Activated CD8-positive, alpha-beta memory T cell treated with anti-CD3 and anti-CD28 coated beads for 36 hours (primary cell): ENCODE data around the gene DHX15. TPM values are rescaled to one million over a fixed set of nuclear protein-coding genes. Genes with fewer than 3 reads are reported as not detected.
"Not testable (repeated sequence)": the region's sequence is repeated elsewhere in the genome, so short reads cannot be mapped to it uniquely, and the experiment has no call there.

Experiments
- CTCF ChIA-PET: fragments of 350-600 bp; sonication (Branson Sonifier 250); formaldehyde crosslinking; loops from one replicate; lab custom pipeline; 2021; ENCODE audit warnings: antibody characterized with exemption; lab: Charles Lee
- POLR2A ChIA-PET: fragments of 350-600 bp; sonication (Branson Sonifier 250); formaldehyde crosslinking; loops from one replicate; lab custom pipeline; 2021; ENCODE audit warnings: antibody characterized with exemption; lab: Charles Lee
- total RNA-seq, 2 experiments: library from RNA; stranded (reverse); gene quantifications; one replicate each; pipeline ENCODE4 v1.2.3, GENCODE V29; 2021

DHX15 gene
- total RNA-seq, 2 experiments from 2014 or later = 222 to 226 TPM

DNA sequence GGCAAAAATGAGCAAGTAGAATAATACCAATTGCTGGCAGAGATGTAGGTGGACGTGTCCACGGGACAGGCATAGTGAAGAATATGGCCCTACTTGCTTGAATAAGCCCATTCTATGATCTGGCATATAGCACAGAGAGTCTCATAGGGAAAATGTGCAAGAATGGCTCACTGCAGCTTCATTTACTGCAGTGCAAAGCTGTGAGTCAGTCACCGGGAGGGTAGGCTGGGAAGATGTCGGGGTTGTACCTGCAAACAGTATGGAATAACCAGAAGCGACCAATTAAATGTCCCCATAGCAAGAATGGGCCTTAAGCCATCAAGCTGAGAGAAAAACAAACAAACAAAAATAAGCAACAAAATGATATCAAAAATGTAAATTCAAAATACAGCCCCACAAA is 74.3 kb downstream of the DHX15 start:
- ChIA-PET POLR2A (interaction anchor here (0.6 kb wide), 1 partner anchor 813 kb away, joined by 3 read pairs; no protein-coding TSS in a partner anchor), CTCF (no interaction called here)

DNA sequence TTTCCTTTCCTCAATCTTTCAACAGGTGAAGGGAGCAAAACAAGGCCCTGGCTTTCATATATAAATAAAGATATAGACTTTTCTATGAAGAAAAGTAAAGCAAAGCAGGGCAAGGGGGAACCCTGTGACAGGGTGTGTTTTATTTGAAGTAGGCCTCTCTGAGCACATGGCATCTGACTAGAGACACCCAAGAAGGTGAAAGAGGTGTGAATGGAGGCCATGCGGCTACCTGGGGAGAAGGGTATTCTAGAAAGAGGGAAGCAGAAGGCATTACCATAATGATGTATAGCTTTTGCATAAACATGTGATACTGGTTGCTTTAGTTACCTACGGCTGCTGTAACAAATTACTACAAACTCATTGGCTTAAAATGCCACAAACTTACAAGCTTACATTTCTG is 75.8 kb downstream of the DHX15 start:
- CTCF ChIA-PET = no interaction called here
- POLR2A ChIA-PET = no interaction called here

DNA sequence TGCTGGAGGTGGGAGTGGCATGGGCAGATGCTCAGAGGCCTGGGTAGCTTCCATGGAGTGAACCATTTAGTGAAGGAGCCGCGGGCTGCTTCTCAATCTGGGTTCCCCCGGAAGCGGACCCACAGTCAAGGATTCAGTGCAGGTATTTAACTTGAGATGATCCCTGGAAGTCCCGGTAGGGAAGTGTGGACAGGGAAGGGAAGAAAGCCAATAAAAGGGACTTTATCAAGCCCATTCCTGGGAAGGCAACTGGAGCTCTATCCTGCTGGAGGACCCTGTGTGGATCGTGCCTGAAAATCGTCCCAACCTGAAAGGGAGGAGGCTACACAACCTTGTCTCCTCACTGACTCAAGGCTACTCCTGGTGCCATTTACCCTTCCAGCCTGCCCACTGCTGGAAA is 76.9 kb downstream of the DHX15 start:
- CTCF ChIA-PET = no interaction called here
- POLR2A ChIA-PET = no interaction called here

DNA sequence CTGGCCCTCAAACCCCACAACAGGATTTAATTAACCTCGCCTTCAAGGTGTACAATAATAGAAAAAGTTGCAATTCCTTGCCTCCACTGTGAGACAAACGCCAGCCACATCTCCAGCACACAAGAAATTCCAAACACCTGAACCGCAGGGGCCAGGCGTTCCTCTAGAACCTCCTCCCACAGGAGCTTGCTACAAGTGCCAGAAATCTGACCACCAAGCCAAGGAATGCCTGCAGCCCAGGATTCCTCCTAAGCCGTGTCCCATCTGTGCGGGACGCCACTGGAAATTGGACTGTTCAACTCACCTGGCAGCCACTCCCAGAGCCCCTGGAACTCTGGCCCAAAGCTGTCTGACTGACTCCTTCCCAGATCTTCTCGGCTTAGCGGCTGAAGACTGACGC is 81.3 kb downstream of the DHX15 start:
- POLR2A ChIA-PET = not testable (repeated sequence)

DNA sequence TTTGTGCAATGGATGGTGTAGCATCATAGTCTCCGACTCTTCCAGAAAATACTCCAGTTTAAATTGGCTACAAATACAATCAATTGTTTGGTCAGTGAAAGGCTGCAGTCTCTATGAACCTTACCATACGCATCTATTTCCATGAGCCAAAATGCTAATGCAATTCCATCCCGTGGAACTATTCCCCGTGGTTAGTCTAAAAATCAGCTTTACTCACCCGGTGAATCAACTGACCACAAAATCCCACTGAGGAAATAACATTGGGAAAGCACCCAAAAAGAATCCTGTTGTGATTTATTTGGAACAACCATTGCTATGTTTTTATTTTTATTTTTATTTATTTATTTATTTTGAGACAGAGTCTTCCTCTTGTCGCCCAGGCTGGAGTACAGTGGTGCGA is 87.1 kb downstream of the DHX15 start:
- CTCF ChIA-PET = no interaction called here
- POLR2A ChIA-PET = no interaction called here

More for the DNA sequence above, 81.3 kb downstream of the DHX15 start:
- CTCF ChIA-PET = not testable (repeated sequence)

DNA sequence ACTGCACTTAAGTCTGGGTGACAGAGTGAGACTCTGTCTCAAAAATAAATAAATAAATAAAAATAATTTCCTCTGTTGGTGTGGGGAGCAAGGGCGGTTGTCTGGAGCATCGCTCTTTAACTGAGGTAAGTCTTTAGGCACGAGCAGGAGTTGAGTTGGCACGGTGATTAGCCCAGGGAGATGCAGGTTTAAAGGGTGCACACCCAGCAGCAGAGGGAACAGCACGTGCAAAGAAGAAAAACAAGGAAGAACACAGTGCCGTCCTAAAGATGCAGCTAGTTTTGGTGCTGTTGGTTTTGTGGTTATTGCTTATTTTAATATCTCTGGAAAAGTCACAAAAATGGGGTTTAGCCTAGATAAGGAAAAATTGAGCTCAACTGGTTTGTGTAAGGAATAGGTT is 87.8 kb downstream of the DHX15 start:
- POLR2A ChIA-PET = no interaction called here
- CTCF ChIA-PET = no interaction called here

DNA sequence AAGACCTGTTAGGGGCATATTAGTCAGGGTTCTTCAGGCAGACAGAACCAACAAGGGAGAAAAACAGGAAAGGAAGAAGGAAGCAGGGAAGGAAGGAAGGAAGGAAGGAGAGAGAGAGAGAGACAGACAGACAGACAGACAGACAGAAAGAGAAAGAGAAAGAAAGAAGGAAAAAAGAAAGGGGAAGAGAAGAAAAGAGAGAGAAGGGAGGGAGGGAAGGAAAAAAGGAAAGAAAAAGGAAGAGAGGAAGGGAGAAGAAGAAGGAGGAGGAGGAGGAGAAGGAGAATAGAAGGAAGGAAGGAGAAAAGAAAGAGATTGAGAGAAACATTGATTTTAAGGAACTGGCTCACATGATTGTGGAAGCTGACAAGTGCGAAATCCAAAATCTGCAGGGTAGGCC is 89.0 kb downstream of the DHX15 start:
- POLR2A ChIA-PET = no interaction called here
- CTCF ChIA-PET = no interaction called here

DNA sequence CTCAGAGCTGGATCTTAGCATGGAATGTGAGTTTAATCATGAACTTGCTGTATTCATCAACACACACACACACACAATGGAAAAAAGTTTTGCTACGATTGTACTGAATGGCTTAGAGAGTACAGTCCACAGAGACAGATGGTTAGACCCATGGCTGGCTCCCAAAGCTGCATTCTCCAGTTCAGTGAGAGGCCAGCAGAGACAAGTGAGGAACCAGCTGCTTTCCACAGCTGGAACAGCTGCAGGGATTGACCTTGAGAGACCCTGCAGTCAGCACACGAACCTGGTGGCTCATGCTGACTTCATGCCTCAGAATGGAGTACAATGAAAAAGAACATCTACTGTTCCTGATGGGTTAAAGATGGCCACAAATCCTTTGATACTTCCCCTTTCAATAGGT is 94.5 kb downstream of the DHX15 start:
- POLR2A ChIA-PET = no interaction called here
- CTCF ChIA-PET = no interaction called here

DNA sequence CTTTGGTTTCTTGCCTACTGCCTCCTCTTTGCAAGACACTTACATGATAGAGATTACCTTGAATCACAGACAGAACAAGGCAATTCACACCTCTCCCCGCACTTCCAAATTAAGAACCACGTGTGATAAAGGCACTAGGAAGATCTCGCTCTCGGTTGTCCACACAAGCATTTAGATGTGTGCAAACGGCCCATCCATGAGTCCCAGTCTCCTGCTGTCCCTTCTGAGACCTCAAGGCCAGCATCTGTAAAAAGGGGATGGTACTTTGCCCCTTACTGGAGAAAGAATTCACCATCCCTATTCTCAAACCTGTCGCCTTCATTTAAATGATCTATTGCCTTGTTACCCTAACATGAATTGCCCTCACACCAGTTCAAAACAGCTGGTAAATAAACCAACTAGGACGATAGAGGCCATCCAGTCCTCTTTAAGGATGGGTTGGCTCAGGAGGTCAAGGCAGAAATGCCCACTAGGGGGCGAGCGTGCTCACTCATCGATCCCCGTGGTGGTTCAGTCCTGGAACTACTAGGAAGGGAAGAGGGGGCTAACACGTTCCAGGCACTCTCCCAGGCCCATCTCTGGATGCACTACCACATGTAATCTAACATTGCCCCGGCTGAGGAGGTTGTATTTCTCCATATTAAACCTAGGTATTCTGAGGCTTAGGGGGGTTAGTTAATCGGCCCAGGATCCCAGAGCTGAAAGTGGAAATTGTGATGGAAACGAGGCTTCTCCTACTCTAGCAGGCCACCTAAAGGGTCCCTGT is 95.8 kb downstream of the DHX15 start:
- ChIA-PET CTCF (interaction anchor here (1.0 to 1.1 kb wide), 2 partner anchors 15 to 199 kb away, joined by 3 read pairs; no protein-coding TSS in a partner anchor), POLR2A (no interaction called here)

DNA sequence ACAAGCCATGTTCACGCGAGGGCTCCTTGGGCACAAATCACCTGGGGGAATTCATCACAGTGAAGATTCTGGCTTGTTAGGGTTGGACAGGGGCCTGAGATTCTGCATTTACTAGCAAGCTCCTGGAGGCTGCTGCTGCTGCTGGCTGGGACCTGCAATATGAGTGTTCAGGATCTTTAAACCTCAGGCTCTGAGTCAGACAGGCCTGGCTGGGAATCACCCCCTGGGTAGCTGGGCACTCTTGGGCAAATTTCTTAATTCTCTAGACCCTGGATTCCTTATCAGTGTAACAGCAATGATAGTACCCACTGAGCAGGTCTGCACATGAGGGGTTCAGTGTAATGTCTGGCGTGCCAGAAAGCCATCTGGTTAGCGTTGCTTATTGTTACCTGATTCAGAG is 101.5 kb downstream of the DHX15 start:
- POLR2A ChIA-PET = no interaction called here
- CTCF ChIA-PET = no interaction called here

DNA sequence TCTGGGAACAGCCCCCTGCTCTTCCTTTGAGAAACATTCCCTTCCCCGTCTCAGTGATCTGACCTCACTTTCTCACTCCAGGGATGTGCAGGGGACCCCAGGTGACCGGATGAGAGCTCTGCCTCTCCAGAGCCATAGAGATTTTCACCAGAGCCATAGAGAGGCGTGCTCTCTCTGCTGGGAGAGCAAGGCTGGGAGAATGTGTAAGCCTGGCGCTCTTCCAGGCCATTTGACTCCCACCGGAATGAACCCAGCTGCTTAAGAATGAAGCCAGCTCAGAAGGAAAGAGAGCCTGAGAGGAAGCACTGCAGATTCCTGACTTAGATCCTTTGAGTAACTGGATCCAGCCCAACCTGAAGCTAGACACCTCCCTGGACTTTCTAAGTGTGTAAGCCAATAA is 106.4 kb downstream of the DHX15 start:
- ChIA-PET CTCF (no interaction called here), POLR2A (no interaction called here)

Other genes with a start within 250 kb of the DHX15 start
- not detected for gene SOD3, start 211.0 kb upstream of the DHX15 start, total RNA-seq